Stimulated activated CD8-positive, alpha-beta memory T cell treated with anti-CD3 and anti-CD28 coated beads, Interleukin-12 subunit alpha, Interleukin-12 subunit beta, amount 100 ng/mL, for 1 hour (primary cell): ENCODE data around the gene AUTS2.

Experiments
- DNase-seq: peaks from one replicate; pipeline ENCODE4 v3.0.0-alpha.2; 2020; ENCODE audit warnings: low read depth

AUTS2 gene

DNA sequence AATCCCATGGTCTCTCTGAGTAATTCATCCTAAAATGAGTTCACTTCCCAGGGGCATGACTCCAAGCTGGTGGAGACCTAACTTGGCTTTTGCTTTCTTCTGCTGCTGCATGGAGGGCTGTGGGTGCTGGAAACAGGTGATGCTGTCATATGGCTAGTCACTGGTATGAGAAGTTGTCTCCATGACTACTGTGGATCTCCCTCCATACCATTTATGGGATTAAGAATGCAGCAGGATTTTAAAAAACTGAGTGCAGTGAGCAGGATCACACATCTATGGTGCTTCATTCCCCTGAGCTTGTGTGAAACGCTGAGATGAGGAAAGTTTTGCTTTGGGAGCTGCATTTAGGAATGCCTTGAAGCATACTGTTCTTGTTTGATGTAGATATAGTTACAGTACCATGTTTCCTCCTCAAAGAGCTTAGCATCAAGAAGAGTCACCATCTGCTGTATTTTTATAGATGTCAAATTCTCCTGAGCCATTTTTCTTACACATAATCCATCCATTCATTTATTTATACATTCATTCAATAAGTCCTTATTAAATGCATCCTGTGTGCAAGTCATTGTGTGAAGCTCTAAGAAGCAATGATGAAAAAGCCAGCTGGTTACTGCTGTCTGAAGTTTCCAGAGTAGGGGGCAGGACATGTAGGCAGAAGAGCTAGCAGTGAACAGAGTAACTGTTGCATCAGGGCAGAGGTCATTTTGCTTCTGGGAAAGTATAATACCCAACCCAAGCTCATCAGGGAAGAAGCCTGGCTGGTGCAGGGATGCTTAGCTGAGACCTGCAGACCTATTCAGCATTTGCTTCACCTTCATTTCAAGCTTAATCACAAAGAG lies 534.8 kb downstream of the AUTS2 start:
- no peak for DNase-seq

DNA sequence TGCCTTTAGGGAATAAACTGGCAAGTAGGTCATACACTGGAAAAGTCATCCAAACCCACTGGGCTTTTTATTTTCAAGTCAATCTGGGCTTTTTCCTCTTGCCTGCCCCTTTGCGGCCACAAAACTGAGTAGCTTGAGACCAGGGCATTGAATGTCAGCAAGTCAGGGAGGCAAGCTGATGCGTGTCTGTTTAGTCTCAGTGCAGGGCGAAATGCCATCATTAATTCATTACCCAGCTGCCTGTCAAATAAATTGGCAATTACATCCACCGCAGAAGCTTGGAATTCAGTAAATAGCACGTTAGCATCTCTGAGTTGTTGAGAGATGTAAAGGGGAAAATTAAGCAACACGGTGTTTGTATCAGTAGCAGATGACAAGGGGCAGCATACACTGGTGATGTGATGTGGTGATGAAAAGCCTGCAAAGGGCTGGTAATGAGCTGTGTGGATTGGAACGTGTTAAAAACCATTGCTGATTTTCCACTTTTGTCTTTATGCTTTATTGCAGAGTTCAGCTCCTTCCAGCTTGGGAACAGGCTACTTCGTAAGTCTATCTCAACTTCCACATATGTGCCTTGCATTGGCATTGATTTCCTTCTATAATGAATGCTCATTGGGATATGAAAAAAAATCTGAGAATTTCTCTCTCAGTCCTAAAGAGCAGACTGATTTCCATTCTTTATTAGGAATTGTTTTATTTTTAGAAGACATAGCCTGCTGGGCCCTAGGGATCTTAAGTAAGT lies 535.9 kb downstream of the AUTS2 start:
- DNase-seq: no peak

DNA sequence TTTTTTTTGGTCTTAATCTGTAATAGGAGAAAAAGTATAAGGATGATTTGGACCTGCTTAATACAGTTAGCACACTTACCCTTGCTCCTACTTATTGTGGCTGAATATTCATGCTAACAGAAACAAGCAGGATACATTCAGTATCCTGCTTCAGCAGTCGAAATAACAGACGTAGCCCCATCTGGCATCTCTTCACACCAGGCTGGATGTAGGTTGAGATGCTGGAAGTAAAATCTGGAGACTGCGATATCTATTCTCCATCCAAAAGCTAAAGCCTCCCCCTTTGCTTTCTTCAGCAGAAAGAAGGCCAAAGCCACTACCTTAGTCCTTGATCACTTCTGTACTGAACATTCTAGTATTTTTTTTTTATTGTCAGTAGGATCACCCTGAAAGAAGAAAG lies 537.4 kb downstream of the AUTS2 start:
- no peak for DNase-seq

DNA sequence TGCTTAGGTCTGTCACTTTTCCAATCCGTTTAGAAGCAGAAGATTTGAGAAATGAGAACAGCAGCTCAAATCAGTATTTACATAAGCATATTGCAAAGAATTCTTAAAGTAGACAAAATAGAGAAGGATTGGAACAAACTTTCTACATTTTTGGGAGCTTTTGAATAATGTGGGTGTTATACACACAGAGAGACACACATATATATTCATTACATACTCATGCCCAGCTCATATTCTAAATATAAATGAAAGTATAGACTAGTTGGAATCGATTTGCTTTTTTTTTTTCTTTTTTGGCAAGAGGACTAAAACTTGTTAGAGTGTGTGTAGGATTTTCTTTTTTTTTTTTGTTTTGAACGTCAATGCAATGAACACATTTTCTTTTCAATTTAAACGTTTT lies 538.9 kb downstream of the AUTS2 start:
- DNase-seq: no peak

DNA sequence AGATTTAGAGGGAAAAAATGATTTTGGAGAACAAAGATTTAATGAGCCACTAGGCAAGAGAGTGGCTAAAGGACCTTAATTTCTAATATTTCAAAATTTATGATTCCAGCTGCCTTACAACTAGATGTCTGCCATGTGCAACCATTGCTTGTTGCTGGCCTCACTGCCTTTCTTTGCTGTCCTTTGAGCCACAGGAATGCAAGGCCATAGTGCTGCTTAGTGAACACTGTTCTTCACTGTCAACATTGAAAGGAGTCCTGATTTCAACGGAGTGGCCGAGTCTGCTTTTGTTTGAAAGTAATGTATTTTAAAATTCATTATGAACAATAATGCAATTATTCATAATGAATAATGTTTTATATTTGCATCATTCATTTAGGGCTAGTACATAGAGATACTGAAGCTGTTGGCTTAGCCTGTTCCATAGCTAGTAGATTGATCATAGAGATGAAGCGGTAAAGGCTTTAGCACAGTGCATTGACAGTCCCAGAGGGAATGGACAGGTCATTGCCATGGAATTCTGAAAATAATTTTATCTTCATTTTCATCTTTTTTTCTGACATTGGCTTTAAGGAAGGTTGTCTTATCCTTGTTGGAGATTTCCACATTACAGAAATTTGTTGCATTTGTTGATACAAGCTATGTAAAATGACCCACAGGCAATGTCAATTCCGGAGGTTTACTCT lies 544.1 kb downstream of the AUTS2 start:
- no peak for DNase-seq

DNA sequence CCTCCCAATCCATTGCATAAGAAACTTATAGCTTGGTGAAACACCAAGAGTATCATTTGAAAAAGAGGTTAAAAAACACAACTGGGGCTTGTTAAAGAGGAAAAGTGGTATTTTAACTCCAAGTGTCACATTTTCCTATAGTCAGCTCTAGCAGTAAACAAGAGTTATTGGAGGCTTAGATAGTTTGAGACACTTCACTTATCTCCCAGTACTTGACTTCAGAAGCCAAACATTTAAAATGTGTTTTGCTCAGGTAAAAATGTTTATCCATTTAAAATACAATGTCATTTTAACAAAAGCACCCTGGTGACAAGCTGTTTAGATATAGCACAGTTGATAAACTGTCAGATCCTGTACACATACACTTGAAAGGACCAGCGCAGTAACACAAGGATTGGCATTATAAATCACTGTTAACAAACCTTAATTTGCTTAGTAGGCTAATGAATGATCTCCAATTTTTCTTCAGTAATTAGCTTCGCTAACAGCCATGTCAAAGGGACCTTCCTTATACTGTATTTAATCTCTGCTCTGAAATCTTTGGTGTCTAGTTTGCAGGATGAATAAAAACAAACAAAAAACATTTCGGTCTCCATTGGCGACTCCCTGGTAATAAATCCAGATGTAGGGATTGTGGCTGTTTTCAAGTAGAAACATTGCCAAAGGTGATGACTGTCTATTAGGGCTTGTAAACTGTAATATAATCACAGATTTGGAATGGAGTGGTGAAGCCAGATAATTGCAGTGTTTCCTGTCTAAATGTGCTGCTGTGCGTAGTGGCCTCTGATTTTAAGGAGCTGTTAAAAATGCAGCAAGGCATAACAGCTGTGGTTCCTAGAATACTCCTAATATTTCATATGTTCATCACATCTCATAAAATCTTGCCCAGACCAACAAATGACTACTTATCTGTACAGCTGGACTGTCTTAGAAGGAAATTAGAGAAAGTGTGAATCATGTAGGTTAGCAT lies 545.1 kb downstream of the AUTS2 start:
- no peak for DNase-seq

DNA sequence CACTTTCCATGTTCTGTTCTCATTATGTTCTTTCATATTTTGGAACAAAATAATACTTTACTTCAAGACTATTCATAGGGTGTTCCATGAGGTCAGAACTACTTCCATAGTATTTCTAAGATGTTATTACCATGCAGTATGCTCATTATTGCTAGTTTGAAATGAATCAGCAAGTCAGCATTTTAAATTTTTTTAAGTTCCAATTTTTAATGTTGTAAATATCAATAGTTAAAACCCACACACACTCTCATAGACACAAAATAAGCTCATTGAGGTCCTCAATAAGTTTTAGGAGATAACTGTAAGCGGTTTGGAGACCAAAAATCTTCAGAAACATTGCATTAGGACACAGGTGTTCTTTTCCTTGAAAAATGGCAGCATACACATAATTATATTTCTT lies 550.7 kb downstream of the AUTS2 start:
- no peak for DNase-seq

DNA sequence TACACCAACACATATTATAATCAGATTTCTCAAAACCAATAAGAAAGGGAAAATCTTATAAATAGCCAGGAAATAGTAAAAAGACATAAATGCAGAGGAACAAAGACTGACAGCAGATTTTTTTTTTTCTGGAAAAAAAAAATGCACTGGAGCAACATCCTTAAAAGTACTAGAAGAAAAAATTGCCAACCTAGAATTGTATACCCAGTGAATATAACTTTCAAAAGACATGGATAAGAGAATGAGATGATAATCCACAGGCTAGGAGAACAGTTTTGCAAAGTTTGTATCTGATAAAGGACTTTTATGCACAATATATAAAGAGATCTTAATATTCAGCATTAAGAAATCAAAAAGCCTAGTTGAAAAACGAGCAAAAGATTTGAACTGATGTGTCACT lies 554.0 kb downstream of the AUTS2 start:
- DNase-seq: no peak

DNA sequence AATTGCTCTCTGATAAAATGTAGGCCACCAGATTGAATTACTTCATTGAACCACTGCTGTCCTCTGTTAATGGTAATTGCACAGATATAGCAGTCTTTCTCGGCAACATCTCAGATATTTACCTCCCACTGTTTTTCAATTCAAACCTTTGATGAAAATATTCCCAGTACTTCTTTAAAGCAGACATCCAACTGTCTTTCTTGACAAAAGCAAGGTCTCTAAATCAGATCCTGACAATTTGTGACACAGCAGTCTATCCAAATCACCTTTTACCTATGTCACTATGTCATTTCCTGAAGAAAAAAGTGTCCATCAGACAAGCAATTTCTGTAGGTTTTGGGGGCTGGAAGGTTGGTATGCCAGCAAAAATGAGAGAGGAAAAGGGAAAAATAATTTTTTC lies 555.7 kb downstream of the AUTS2 start:
- DNase-seq: no peak

DNA sequence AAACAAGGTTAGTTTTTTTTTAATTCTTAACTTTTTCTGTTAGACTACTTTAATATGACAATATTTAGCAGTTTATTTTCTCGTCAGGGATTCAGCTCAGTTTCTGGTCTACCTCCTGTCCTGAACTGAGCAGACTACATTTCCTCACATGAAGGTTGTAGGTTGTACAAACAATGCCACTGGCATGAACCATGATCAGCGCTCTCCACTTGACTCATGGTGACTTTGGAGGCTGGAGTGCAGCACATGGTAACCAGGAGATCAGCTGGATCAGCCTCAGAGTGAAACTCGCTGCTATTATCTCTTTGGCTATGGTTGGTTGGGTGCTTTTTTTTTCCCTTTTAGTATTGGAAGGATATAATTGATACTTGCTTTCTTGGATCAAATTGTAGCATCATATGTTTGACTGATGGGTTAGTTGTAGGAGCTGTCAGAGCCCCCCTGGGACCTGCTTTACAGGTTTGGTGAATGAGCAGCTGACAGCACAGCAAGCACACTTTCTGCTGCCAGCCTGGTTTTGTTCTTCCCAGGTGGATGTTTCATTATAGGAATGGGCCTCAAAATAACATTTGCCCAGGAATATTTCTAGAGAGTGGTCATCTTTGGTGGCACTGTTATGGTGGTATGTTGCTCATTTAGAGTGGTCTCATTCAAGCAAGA lies 556.4 kb downstream of the AUTS2 start:
- DNase-seq: no peak

DNA sequence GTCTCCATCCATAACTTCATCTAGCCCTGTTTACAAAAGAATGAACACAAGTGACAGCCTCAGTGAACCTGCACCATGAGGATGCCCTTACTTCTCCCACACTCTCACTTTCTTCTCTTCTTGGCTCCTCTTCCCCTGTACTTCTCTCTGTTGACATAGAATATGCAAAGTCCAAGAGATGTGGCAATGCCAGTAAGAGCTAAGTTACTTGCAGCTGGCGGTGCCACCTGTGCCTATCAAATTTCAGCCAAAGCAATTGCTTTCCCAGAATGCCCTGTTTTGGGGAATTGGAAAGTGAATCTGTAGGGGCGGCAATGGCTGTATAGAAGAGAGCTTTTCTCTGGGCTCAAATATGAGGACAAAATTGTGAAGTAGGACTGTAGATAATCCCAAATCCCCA lies 557.8 kb downstream of the AUTS2 start:
- DNase-seq: no peak

DNA sequence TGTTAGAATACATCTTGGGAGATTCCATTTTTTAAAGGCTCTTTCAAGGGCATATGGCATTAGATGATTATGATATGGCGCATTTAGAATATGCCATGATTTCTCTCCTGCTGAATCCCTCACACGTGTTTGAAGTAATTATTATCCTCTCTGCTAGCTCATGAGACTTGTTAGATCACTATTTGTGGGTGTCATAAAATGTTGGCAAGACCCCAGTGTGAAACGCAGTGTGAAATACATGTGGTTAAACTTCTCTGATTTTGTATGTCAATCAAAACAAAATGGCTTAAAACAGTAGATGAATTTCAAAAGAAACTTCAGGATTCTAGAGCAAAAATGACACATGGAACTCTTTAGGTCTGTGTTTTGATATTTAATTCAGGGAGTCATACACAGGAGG lies 560.8 kb downstream of the AUTS2 start:
- DNase-seq: no peak

DNA sequence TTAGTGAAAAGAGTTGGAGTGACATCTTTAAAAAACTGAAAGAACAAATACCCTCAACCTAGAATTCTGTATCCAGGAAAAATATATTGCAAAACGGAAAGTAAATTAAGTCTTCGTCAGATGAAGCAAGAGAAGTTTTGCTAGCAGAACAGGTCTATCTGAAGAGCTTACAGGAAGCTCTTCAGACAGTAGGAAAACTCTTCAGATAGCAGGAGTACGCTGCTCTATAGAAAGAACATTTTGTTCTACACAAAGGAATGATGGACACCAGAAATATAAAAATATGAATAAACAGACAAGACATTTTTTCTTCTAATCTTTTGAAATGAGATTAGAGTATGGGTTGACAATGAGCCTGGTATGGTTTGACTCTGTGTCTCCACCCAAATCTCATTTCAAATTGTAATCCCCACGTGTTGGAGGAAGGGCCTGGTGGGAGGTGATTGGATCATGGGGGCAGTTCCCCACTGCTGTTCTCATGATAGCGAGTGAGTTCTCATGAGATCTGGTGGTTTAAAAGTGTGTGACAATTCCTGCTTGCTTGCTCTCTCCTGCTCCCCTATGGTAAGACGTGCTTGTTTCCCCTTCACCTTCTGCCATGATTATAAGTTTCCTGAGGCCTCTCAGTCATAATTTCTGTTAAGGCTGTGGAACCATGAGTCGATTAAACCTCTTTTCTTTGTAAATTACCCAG lies 567.3 kb downstream of the AUTS2 start:
- DNase-seq: no peak

DNA sequence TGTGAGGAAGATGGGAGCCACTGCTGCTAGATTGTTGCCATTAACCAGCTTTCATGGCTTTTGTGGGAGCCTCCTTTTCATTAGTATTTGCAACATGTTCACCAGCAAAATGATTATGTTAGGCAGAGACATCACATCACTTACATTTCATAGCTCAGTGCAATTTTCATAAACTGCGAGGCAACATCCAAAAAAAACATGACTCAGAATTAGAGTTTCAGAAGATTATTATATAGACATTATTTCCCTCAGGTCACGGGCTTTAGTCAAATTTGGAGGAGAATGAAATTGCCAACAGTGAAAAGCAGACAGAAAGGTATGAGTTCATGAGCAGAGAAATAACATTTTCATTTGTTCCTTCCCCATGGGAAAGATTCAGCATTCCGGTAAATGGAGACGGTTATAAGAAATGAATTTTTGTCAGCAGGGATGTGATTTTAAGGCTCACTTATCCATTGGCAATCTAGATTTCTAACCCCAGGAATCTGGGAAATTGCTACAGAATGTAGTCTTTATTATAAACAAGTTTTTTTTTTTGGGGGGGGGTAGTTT lies 573.2 kb downstream of the AUTS2 start:
- DNase-seq: no peak

DNA sequence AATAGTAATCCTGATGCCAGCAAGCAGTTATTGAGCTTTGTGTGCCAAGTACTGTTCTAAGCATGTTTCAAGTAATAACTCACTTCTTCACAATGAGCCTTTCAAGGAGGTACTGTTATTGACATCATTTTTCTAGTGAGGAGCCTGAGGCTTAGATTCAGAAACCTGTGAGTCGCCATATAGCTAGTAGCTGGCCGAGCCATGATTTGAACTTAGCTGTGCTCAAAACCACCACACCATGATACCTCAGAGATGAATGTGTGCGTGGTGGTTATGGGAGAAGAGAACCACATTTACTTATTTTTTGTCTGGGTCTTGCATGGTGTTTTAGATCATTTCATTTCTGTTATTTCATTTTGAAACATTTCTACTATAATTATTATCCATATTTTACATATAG lies 578.9 kb downstream of the AUTS2 start:
- DNase-seq: no peak

DNA sequence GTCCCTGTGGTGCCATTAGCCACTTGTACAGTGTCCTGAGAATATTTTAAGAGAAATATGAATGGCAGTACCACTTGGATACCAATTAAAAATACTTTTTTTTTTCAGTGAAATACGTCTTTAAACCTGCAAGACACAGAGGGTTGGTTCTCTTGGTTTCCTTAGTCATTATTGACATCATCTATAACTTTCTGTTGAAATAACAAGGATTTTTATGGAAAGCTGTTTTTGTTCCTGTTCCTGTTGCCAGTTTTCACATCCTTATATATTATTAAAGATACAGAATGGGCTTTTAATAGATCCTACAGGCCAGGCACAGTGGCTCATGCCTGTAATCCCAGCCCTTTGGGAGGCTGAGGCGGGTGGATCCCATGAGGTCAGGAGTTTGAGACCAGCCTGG lies 579.9 kb downstream of the AUTS2 start:
- no peak for DNase-seq

DNA sequence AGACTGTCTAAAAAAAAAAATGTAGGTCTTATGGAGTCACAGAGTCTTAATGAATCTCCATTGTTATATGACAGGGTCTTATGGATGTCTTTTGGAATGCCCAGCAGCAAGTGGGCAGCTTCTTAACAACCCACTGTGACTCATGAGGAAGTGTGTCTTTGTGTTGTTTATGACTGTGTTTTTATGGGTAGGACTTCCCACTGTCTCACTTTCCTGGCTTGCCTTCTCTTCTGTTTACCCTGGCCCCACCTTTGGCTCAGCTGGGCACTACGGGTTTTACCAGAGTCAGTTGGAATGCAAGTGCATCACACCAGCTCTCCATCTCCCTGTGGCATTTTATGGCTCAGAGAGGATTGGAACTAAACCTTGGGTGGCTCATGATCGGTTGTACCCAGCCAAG lies 580.5 kb downstream of the AUTS2 start:
- DNase-seq: no peak

DNA sequence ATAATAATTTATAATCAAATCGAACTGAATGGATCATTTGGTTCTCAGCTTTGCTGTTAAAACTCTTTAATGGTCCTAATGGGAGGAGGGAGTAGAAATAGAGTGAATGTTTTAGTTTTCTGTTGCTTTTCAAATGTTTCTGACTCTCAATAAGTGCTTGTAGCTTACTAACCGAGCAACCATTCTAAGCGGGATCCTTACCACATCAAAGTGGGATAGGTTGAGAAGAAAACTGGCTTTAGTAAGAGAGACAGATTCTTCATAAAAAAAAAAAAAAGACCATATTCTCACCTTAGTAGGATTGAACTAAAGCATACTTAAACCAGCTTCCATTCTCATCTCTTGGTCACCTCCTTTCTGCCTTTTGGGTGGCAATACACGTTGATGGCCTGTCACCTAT lies 584.2 kb downstream of the AUTS2 start:
- no peak for DNase-seq

DNA sequence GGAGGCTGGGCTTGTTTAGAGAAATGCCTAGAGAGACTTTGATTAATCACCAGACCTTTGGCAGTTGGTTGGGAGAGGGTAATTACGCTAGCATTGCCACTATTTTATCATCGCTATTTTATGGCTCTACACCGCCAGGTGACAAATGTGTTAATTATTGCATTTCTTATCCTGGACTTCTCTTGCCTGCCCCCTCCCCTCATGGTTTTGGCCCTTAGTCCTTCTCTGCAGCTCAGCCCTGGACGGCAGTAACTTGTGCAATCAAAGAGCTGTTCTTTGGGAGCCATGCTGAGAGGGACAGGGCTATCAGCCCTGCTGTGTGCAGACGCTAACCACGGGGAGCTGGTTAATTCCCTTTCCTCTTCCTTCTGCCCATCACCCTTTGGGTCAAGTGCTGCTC lies 585.0 kb downstream of the AUTS2 start:
- no peak for DNase-seq

DNA sequence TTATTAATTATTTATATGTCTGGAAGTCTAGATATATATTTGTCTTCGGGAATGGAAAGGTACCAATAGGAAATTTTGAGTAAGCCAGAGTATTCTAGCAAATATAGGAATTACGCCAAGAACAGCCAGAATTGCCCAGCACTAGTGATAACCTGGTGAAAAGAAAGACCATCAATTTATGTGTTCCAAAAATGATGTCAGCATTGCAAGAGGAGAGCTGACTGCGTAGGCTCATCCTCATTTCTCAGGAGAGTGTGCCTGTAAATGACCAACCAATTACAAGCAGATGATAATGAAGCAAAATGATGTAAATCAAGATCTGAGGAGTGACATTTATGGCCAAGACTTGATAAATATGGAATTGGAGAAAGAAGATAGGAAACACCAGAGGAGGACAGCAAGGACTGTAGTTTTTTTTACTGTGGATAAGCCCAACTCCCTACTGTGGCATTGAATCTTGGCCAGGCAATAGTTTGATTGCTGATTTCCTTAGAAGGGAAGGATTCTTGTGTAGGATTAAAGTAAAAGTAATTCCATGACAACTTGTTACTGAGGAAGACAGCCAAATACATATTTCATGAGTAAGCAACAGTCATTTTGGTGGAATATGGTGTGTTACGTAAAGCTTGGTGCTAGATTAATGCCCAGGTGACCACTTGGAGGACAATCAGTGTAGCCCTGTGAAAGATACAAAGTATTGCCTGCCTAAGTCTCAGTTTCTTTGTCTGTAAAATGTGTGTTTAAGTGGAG lies 590.8 kb downstream of the AUTS2 start:
- no peak for DNase-seq
